H1 (cell line): ENCODE results near the gene SGCE. TPM values are rescaled to one million over a fixed set of nuclear protein-coding genes. Genes with fewer than 3 reads are reported as not detected.

Experiments
- CTCF ChIA-PET: fragments of 300-600 bp; sonication (Branson Sonifier 250); formaldehyde crosslinking; loops from one replicate; lab custom pipeline; 2021; ENCODE audit not compliant: partially characterized antibody; lab: Charles Lee
- POLR2A ChIA-PET: fragments of 300-600 bp; sonication (Branson Sonifier 250); formaldehyde crosslinking; loops from one replicate; lab custom pipeline; 2021; ENCODE audit warnings: inconsistent platforms; ENCODE audit not compliant: partially characterized antibody; lab: Charles Lee
- DNase-seq, 2 experiments: peaks; one replicate each; pipeline versions ENCODE4 v3.0.0 to v3.0.0-alpha.2; 2010 to 2022; ENCODE audit warnings: low spot score in 2 of 2, low read depth in 1 of 2, mixed read lengths in 1 of 2
- FAIRE-seq: peaks from 2 replicates; lab custom pipeline; 2011; peaks lifted over from hg19 to GRCh38; lab: Jason Lieb, UNC
- H2AFZ ChIP-seq: 2 replicates; pipeline ENCODE4 v1.8.1; 2012; ENCODE audit warnings: low read length, inconsistent platforms
- H2AK5ac ChIP-seq: 2 replicates; pipeline ENCODE4 v1.6.1; 2013; ENCODE audit warnings: low read depth, low read length
- H2BK120ac ChIP-seq: replicated peaks from 2 replicates; pipeline ENCODE3; 2013; ENCODE audit warnings: low read depth, low read length, inconsistent platforms
- H2BK12ac ChIP-seq: 2 replicates; pipeline ENCODE4 v1.6.1; 2013; ENCODE audit warnings: low read depth, low read length
- H2BK15ac ChIP-seq: 2 replicates; pipeline ENCODE4 v1.6.1; 2013; ENCODE audit warnings: low read length
- H2BK20ac ChIP-seq: 2 replicates; pipeline ENCODE4 v1.6.1; 2013; ENCODE audit warnings: low read length
- H2BK5ac ChIP-seq: 2 replicates; pipeline ENCODE4 v1.6.1; 2013; ENCODE audit warnings: low read depth, low read length
- H3K14ac ChIP-seq: 2 replicates; pipeline ENCODE4 v1.6.1; 2013; ENCODE audit warnings: inconsistent platforms; ENCODE audit not compliant: insufficient read length
- H3K18ac ChIP-seq: 2 replicates; pipeline ENCODE4 v1.6.1; 2013; ENCODE audit warnings: low read length; ENCODE audit errors: extremely low read depth
- H3K23ac ChIP-seq: 2 replicates; pipeline ENCODE4 v1.6.1; 2013; ENCODE audit warnings: inconsistent platforms; ENCODE audit not compliant: insufficient read length
- H3K23me2 ChIP-seq: 2 replicates; pipeline ENCODE4 v1.6.1; 2013; ENCODE audit warnings: low read depth, low read length
- H3K27ac ChIP-seq: 2 replicates; pipeline ENCODE4 v1.6.1; 2011; ENCODE audit warnings: low read depth, low read length, inconsistent platforms
- H3K27me3 ChIP-seq, 4 experiments: replicated peaks in 1 of 4; 1 replicate in 1 of 4; 2 replicates in 3 of 4; pipeline versions ENCODE4 v1.6.1 to v1.8.1; 2011 to 2013; ENCODE audit warnings: low read length in 3 of 4, mild to moderate bottlenecking in 3 of 4, inconsistent platforms in 2 of 4, mixed read lengths in 2 of 4, moderate library complexity in 1 of 4; ENCODE audit not compliant: control insufficient read depth in 3 of 4, insufficient read depth in 3 of 4; ENCODE audit errors: extremely low read depth in 1 of 4
- H3K36me3 ChIP-seq, 4 experiments: 2 replicates each; pipeline versions ENCODE4 v1.6.1 to v1.8.1; 2011 to 2013; ENCODE audit warnings: mild to moderate bottlenecking in 4 of 4, low read length in 3 of 4, moderate library complexity in 2 of 4, control low read depth in 1 of 4, inconsistent platforms in 1 of 4; ENCODE audit not compliant: insufficient read depth in 4 of 4, control insufficient read depth in 2 of 4
- H3K4ac ChIP-seq: replicated peaks from 2 replicates; pipeline ENCODE3; 2013; ENCODE audit warnings: low read length, low read depth, mixed read lengths, inconsistent platforms; ENCODE audit not compliant: insufficient read length
- H3K4me1 ChIP-seq, 4 experiments: replicated peaks in 1 of 4; 1 replicate in 1 of 4; 2 replicates in 3 of 4; pipeline versions ENCODE4 v1.6.1 to v1.8.1; 2011 to 2013; ENCODE audit warnings: low read length in 3 of 4, inconsistent platforms in 2 of 4, mixed read lengths in 1 of 4; ENCODE audit not compliant: insufficient read depth in 4 of 4, control insufficient read depth in 3 of 4
- H3K4me2 ChIP-seq, 2 experiments: 2 replicates each; pipeline versions ENCODE4 v1.6.1 to v1.8.1; 2011 to 2013; ENCODE audit warnings: low read depth in 2 of 2, low read length in 2 of 2, control low read depth in 1 of 2, inconsistent platforms in 1 of 2, mild to moderate bottlenecking in 1 of 2; ENCODE audit not compliant: insufficient read depth in 1 of 2
- H3K4me3 ChIP-seq, 4 experiments: fragments of 200-600, 300-600 bp in 1 of 4; sonication (generic), shearing (Covaris generic), sonication (Bioruptor Twin) in 1 of 4; 2 replicates each; pipeline versions ENCODE4 v1.5.1 to v1.8.1; 2011 to 2016; ENCODE audit warnings: low read length in 4 of 4, low read depth in 3 of 4, control low read depth in 2 of 4, inconsistent platforms in 2 of 4, mild to moderate bottlenecking in 2 of 4, mixed read lengths in 1 of 4, moderate library complexity in 1 of 4; ENCODE audit not compliant: insufficient read depth in 2 of 4; ENCODE audit errors: extremely low read depth in 1 of 4
- H3K56ac ChIP-seq: replicated peaks from 2 replicates; pipeline ENCODE3; 2013; ENCODE audit warnings: low read depth, mild to moderate bottlenecking, mixed read lengths, low read length, inconsistent platforms; ENCODE audit not compliant: insufficient read length
- H3K79me1 ChIP-seq: 2 replicates; pipeline ENCODE4 v1.6.1; 2013; ENCODE audit warnings: low read depth, low read length, control low read depth
- H3K79me2 ChIP-seq, 2 experiments: 2 replicates each; pipeline versions ENCODE4 v1.6.1 to v1.8.1; 2012 to 2013; ENCODE audit warnings: low read length in 2 of 2, mild to moderate bottlenecking in 2 of 2, inconsistent platforms in 1 of 2; ENCODE audit not compliant: insufficient read depth in 2 of 2, control insufficient read depth in 1 of 2
- H3K9ac ChIP-seq, 4 experiments: replicated peaks in 1 of 4; 1 replicate in 1 of 4; 2 replicates in 3 of 4; pipeline versions ENCODE4 v1.6.1 to v1.8.1; 2011 to 2013; ENCODE audit warnings: low read depth in 3 of 4, low read length in 3 of 4, control low read depth in 2 of 4, mild to moderate bottlenecking in 2 of 4, moderate library complexity in 2 of 4, inconsistent platforms in 1 of 4; ENCODE audit errors: extremely low read depth in 1 of 4
- H3K9me3 ChIP-seq, 2 experiments: 2 replicates each; pipeline versions ENCODE4 v1.6.1 to v1.8.1; 2012 to 2013; ENCODE audit warnings: mild to moderate bottlenecking in 2 of 2, moderate library complexity in 2 of 2, control low read depth in 1 of 2, inconsistent platforms in 1 of 2, low read depth in 1 of 2, low read length in 1 of 2, mixed read lengths in 1 of 2; ENCODE audit not compliant: insufficient read depth in 2 of 2
- H4K20me1 ChIP-seq, 2 experiments: replicated peaks in 1 of 2; 2 replicates each; pipeline versions ENCODE3 to v1.8.1; 2011 to 2013; ENCODE audit warnings: inconsistent platforms in 2 of 2, low read length in 2 of 2, mild to moderate bottlenecking in 1 of 2; ENCODE audit not compliant: insufficient read depth in 2 of 2, control insufficient read depth in 1 of 2
- H4K5ac ChIP-seq: 2 replicates; pipeline ENCODE4 v1.6.1; 2013; ENCODE audit warnings: low read length, low read depth, mixed read lengths, inconsistent platforms; ENCODE audit not compliant: insufficient read length
- H4K8ac ChIP-seq: 2 replicates; pipeline ENCODE4 v1.8.0; 2013; ENCODE audit warnings: mild to moderate bottlenecking, moderate library complexity, low read length, inconsistent platforms; ENCODE audit not compliant: insufficient read depth; ENCODE audit errors: extremely low read depth
- H4K91ac ChIP-seq: replicated peaks from 2 replicates; pipeline ENCODE3; 2013; ENCODE audit warnings: low read length, mixed read lengths, inconsistent platforms; ENCODE audit not compliant: insufficient read length
- CREB1 ChIP-seq: IDR thresholded peaks from 2 replicates; pipeline ENCODE4 v1.6.1; 2012; ENCODE audit warnings: inconsistent platforms
- CTBP2 ChIP-seq: IDR thresholded peaks from 2 replicates; pipeline ENCODE4 v1.7.0; 2011; ENCODE audit warnings: borderline replicate concordance, mild to moderate bottlenecking, moderate library complexity, mixed read lengths, low read length; ENCODE audit not compliant: insufficient read depth, insufficient read length
- EZH2 ChIP-seq: fragments of 200-600 bp; sonication (generic); IDR thresholded peaks from 2 replicates; pipeline ENCODE4 v1.7.1; 2012; ENCODE audit warnings: low read depth, mild to moderate bottlenecking, moderate library complexity, low read length, inconsistent platforms; ENCODE audit not compliant: severe bottlenecking
- GABPA ChIP-seq: IDR thresholded peaks from 2 replicates; pipeline ENCODE4 v1.6.1; 2011; ENCODE audit warnings: mild to moderate bottlenecking, low read length, moderate library complexity, borderline replicate concordance; ENCODE audit not compliant: insufficient read depth
- HDAC6 ChIP-seq: IDR thresholded peaks from one replicate; pipeline ENCODE4 v1.7.1; 2012; ENCODE audit warnings: low read depth, mild to moderate bottlenecking, inconsistent platforms, low read length, moderate library complexity
- KDM1A ChIP-seq: fragments of 200-600, 300-600 bp; sonication (generic); IDR thresholded peaks from 2 replicates; pipeline ENCODE4 v1.7.1; 2016; ENCODE audit warnings: mild to moderate bottlenecking, low read length, borderline replicate concordance
- POLR2A ChIP-seq, 2 experiments: IDR thresholded peaks; 1 replicate in 1 of 2; 2 replicates in 1 of 2; pipeline ENCODE4 v1.6.1; 2011; ENCODE audit warnings: low read depth in 2 of 2, low read length in 2 of 2, mild to moderate bottlenecking in 2 of 2; ENCODE audit errors: control extremely low read depth in 1 of 2
- RNF2 ChIP-seq: fragments of 200-900, 300-1000 bp; sonication (generic); IDR thresholded peaks from 2 replicates; pipeline ENCODE4 v1.7.1; 2016; ENCODE audit warnings: borderline replicate concordance, low read depth, mild to moderate bottlenecking, antibody characterized with exemption, low read length; ENCODE audit not compliant: poor library complexity, severe bottlenecking; ENCODE audit errors: missing control alignments
- SAP30 ChIP-seq: fragments of 300-600 bp; sonication (generic); IDR thresholded peaks from 2 replicates; pipeline ENCODE4 v1.7.1; 2012; ENCODE audit warnings: low read length, moderate library complexity, mild to moderate bottlenecking, inconsistent platforms; ENCODE audit not compliant: insufficient read depth, insufficient replicate concordance
- SP2 ChIP-seq: IDR thresholded peaks from 2 replicates; pipeline ENCODE4 v1.6.1; 2012; ENCODE audit warnings: mild to moderate bottlenecking, low read length, inconsistent platforms
- SP4 ChIP-seq: IDR thresholded peaks from 2 replicates; pipeline ENCODE4 v1.6.1; 2012; ENCODE audit warnings: low read length, inconsistent platforms
- SRF ChIP-seq: IDR thresholded peaks from 2 replicates; pipeline ENCODE4 v1.6.1; 2011; ENCODE audit warnings: mild to moderate bottlenecking, low read depth, low read length, moderate library complexity
- SUZ12 ChIP-seq: fragments of 200-600 bp; sonication (generic); IDR thresholded peaks from 2 replicates; pipeline ENCODE4 v1.6.1; 2012; ENCODE audit warnings: mild to moderate bottlenecking, inconsistent platforms, low read length, moderate library complexity, mixed read lengths
- TBP ChIP-seq: IDR thresholded peaks from 2 replicates; pipeline ENCODE4 v1.6.1; 2011; ENCODE audit warnings: low read depth, low read length, improper control_type of control experiment
- polyA plus RNA-seq, 7 experiments: library from polyadenylated mRNA; depleted of rRNA in 3 of 7; stranded (reverse) in 5 of 7; unstranded in 2 of 7; fragments of >200 nt in 5 of 7; fragments of 200-250 nt in 2 of 7; gene quantifications; 1 replicate in 5 of 7; 2 replicates in 1 of 7; 4 replicates in 1 of 7; pipeline versions ENCODE4 v1.2.1 to v1.2.3, GENCODE V29; 2011 to 2013; ENCODE audit warnings: missing spikeins in 2 of 7, mixed read lengths in 2 of 7
- total RNA-seq: library from RNA; stranded (reverse); fragmentation: NEBNext Ultra II Directional; extraction: Animal tissue kit (Norgen Biotek cat#: 25700); gene quantifications from 2 replicates; pipeline ENCODE4 v1.2.1, GENCODE V29; 2021
- TF ChIP-seq, protein P1 (sequence below): IDR thresholded peaks from 2 replicates; pipeline ENCODE4 v1.6.1; 2012; ENCODE audit warnings: inconsistent platforms

The SGCE gene
- total and polyA plus RNA-seq, 2 of the 8 experiments (the other 6 are each of a cell fraction or from before 2014, with no cell fraction given), result 12.8 to 25.0 TPM

DNA sequence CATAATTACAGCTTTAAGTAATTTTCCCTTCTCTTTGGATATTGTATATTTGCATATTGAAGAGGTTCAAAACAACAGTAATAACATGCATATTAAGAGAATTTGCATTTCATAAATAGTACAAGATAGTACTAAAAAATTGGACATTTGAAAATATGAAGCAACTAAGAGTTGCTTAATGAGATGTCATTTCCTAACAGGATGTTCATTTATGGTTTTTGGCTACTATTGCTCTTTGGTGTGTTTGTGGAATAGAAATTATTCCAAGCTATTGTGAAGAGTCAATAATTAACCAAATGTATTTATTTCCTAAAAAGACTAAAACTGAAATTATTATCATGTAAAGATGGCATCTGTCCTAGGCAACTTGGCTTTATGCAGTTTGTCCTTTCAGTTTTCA, 4.1 kb upstream of the SGCE start:
- H2BK5ac ChIP-seq, result no peak overlapping the region
- DNase-seq, result no peak
- H3K18ac ChIP-seq, result no peak overlapping the region
- H2AFZ ChIP-seq, result no peak overlapping the region
- H3K27me3 ChIP-seq, result peaks cover 0 to 9% (median 1%) of the 10 kb centered on the region in 4 experiments; a peak in 2 of 7 replicates
- no peak overlapping the region for H3K23ac ChIP-seq
- no peak overlapping the region for H2BK12ac ChIP-seq
- no peak overlapping the region for H4K91ac ChIP-seq
- peaks cover 0 to 3% of the 10 kb centered on the region in 2 experiments for H4K20me1 ChIP-seq
- H3K9me3 ChIP-seq, result peaks cover 11 to 32% of the 10 kb centered on the region in 2 experiments
- peaks cover 16% of the 10 kb centered on the region for H3K23me2 ChIP-seq
- H2BK20ac ChIP-seq, result no peak overlapping the region
- H3K4me3 ChIP-seq, result no peak overlapping the region
- peaks cover 0 to 37% of the 10 kb centered on the region in 2 experiments; a peak in 2 of 4 replicates for H3K79me2 ChIP-seq
- H3K79me1 ChIP-seq, result 0 out of 2 replicates have a peak, but pooled peaks cover under 1% of the 10 kb centered on the region
- H3K27ac ChIP-seq, result no peak overlapping the region
- H4K8ac ChIP-seq, result no peak overlapping the region
- no peak overlapping the region for H2BK120ac ChIP-seq
- no peak overlapping the region for H2AK5ac ChIP-seq
- peaks cover 0 to 2% (median 1%) of the 10 kb centered on the region in 4 experiments; a peak in 3 of 8 replicates for H3K36me3 ChIP-seq
- ChIA-PET CTCF (no interaction called here), POLR2A (no interaction called here)
- no peak overlapping the region for H3K4ac ChIP-seq
- H3K56ac ChIP-seq, result no peak overlapping the region
- no peak for FAIRE-seq
- peaks cover 0 to 2% (median under 1%) of the 10 kb centered on the region in 4 experiments; a peak in 2 of 7 replicates for H3K4me1 ChIP-seq
- no peak overlapping the region for H3K4me2 ChIP-seq
- H4K5ac ChIP-seq, result no peak overlapping the region
- H3K9ac ChIP-seq, result no peak overlapping the region
- H3K14ac ChIP-seq, result no peak overlapping the region
- H2BK15ac ChIP-seq, result no peak overlapping the region
- TF ChIP-seq CTBP2, result no peak
- no peak for TF ChIP-seq SAP30
- no peak for TF ChIP-seq GABPA
- TF ChIP-seq SP4, result no peak
- TF ChIP-seq POLR2A (IDR thresholded peaks at IDR 0.05; ENCODE audit: control extremely low read depth in 1 of 2, low read depth in 2 of 2, low read length in 2 of 2), result no peak
- TF ChIP-seq, protein P1, sequence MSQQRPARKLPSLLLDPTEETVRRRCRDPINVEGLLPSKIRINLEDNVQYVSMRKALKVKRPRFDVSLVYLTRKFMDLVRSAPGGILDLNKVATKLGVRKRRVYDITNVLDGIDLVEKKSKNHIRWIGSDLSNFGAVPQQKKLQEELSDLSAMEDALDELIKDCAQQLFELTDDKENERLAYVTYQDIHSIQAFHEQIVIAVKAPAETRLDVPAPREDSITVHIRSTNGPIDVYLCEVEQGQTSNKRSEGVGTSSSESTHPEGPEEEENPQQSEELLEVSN, result no peak
- TF ChIP-seq HDAC6, result no peak
- no peak for TF ChIP-seq TBP
- TF ChIP-seq SP2, result no peak
- no peak for TF ChIP-seq SUZ12
- no peak for TF ChIP-seq EZH2
- TF ChIP-seq KDM1A, result no peak
- TF ChIP-seq SRF, result no peak
- no peak for TF ChIP-seq RNF2
- TF ChIP-seq CREB1, result no peak
